B cell (primary cell): Measurements from ENCODE around the gene HOXA9. TPM values are rescaled to one million over a fixed set of nuclear protein-coding genes. Genes with fewer than 3 reads are reported as not detected.

Experiments
- ATAC-seq: fragments of 200-7000 bp; cut with Tn5 transposase; one replicate; pipeline ENCODE4 v1.10.0; 2021; ENCODE audit warnings: low read depth, mild to moderate bottlenecking, moderate number of reproducible peaks, moderate library complexity
- CTCF ChIA-PET: fragments of 350-600 bp; sonication (Branson Sonifier 250); formaldehyde crosslinking; loops from one replicate; lab custom pipeline; 2021; ENCODE audit warnings: antibody characterized with exemption, inconsistent platforms; lab: Charles Lee
- POLR2A ChIA-PET: fragments of 350-600 bp; sonication (Branson Sonifier 250); formaldehyde crosslinking; loops from one replicate; lab custom pipeline; 2021; ENCODE audit warnings: antibody characterized with exemption; lab: Charles Lee
- DNase-seq: peaks from one replicate; pipeline ENCODE4 v3.0.0; 2013
- H2AFZ ChIP-seq: 2 replicates; pipeline ENCODE4 v1.6.1; 2012; ENCODE audit warnings: mild to moderate bottlenecking, low read depth, low read length; ENCODE audit not compliant: insufficient read depth, poor library complexity, severe bottlenecking
- H3K27ac ChIP-seq, 2 donors: 1 replicate in 1 of 2; 2 replicates in 1 of 2; pipeline ENCODE4 v1.5.1; 2012 to 2013; ENCODE audit warnings: low read length in 2 of 2, mild to moderate bottlenecking in 2 of 2, moderate library complexity in 1 of 2
- H3K27me3 ChIP-seq, 4 experiments: fragments of 200-600 bp in 1 of 4; sonication (generic) in 1 of 4; replicated peaks in 1 of 4; 1 replicate in 2 of 4; 2 replicates in 2 of 4; pipeline versions ENCODE4 v1.6.1 to v1.7.0; 2013 to 2016; ENCODE audit warnings: low read length in 3 of 4, mild to moderate bottlenecking in 2 of 4, mixed read lengths in 1 of 4, moderate library complexity in 1 of 4; ENCODE audit not compliant: insufficient read depth in 4 of 4, control insufficient read depth in 3 of 4; ENCODE audit errors: control extremely low read depth in 1 of 4
- H3K36me3 ChIP-seq, 2 experiments: replicated peaks in 1 of 2; 1 replicate in 1 of 2; 2 replicates in 1 of 2; pipeline versions ENCODE4 v1.6.1 to v1.7.1; 2013; ENCODE audit warnings: low read length in 1 of 2; ENCODE audit not compliant: insufficient read depth in 2 of 2, control insufficient read depth in 1 of 2; ENCODE audit errors: control extremely low read depth in 1 of 2, extremely low read depth in 1 of 2
- H3K4me1 ChIP-seq, 2 donors: fragments of 200-600 bp in 1 of 2; sonication (generic) in 1 of 2; 1 replicate in 1 of 2; 2 replicates in 1 of 2; pipeline versions ENCODE4 v1.5.1 to v1.6.1; 2013 to 2017; ENCODE audit warnings: low read length in 2 of 2; ENCODE audit not compliant: control insufficient read depth in 2 of 2, insufficient read depth in 2 of 2
- H3K4me2 ChIP-seq: replicated peaks from 2 replicates; pipeline ENCODE3; 2012; ENCODE audit warnings: mild to moderate bottlenecking, low read depth, low read length; ENCODE audit not compliant: poor library complexity, severe bottlenecking
- H3K4me3 ChIP-seq, 5 experiments: fragments of 200-600 bp in 1 of 5; sonication (generic) in 1 of 5; 1 replicate in 3 of 5; 2 replicates in 2 of 5; pipeline versions ENCODE4 v1.5.1 to v1.7.0; 2011 to 2016; ENCODE audit warnings: low read length in 4 of 5, mild to moderate bottlenecking in 4 of 5, low read depth in 2 of 5, control low read depth in 1 of 5, moderate library complexity in 1 of 5; ENCODE audit not compliant: insufficient read depth in 1 of 5; ENCODE audit errors: control extremely low read depth in 1 of 5, extremely low read depth in 1 of 5
- H3K79me2 ChIP-seq: fragments of 200-600 bp; sonication (generic); one replicate; pipeline ENCODE4 v1.6.0; 2016; ENCODE audit warnings: low read length; ENCODE audit not compliant: control insufficient read depth, insufficient read depth
- H3K9ac ChIP-seq: fragments of 200-600 bp; sonication (generic); 2 replicates; pipeline ENCODE4 v1.6.1; 2017; ENCODE audit warnings: mild to moderate bottlenecking, low read length, moderate library complexity
- H3K9me3 ChIP-seq, 3 donors: one replicate each; pipeline versions ENCODE4 v1.6.1 to v1.7.1; 2013; ENCODE audit warnings: low read length in 2 of 3; ENCODE audit not compliant: control insufficient read depth in 2 of 3, insufficient read depth in 1 of 3; ENCODE audit errors: control extremely low read depth in 1 of 3
- H4K20me1 ChIP-seq: 2 replicates; pipeline ENCODE4 v1.6.0; 2012; ENCODE audit warnings: mild to moderate bottlenecking, low read length; ENCODE audit not compliant: insufficient read depth, control insufficient read depth, poor library complexity, severe bottlenecking
- H3K27ac Mint-ChIP-seq: one replicate; pipeline ENCODE4 v1.8.0; 2021; ENCODE audit warnings: mixed read lengths
- H3K27me3 Mint-ChIP-seq: one replicate; pipeline ENCODE4 v1.8.0; 2021; ENCODE audit warnings: mixed read lengths
- H3K4me1 Mint-ChIP-seq: one replicate; pipeline ENCODE4 v1.8.0; 2021; ENCODE audit warnings: mixed read lengths
- H3K4me3 Mint-ChIP-seq: one replicate; pipeline ENCODE4 v1.8.0; 2021; ENCODE audit warnings: mixed read lengths
- H3K9me3 Mint-ChIP-seq: one replicate; pipeline ENCODE4 v1.8.0; 2022; ENCODE audit warnings: mixed read lengths; ENCODE audit not compliant: insufficient read depth
- EZH2 ChIP-seq: IDR thresholded peaks from 2 replicates; pipeline ENCODE4 v1.6.1; 2012; ENCODE audit warnings: borderline replicate concordance, low read depth, mild to moderate bottlenecking, moderate library complexity, low read length; ENCODE audit not compliant: insufficient read depth, poor library complexity, severe bottlenecking
- WGBS: methylation state at CpG from one replicate; pipeline ENCODE4 v1.1.5; 2013; ENCODE audit warnings: missing lambda C conversion rate; ENCODE audit not compliant: insufficient coverage; 5-methylcytosine and 5-hydroxymethylcytosine counted together
- intact Hi-C: fragments of 100-400 bp; cut with micrococcal nuclease; formaldehyde crosslinking; loops from one replicate; pipeline ENCODE4 v1.10.0; 2022
- polyA plus RNA-seq: library from polyadenylated mRNA; depleted of rRNA; stranded (reverse); fragments of >200 nt; gene quantifications from 2 replicates; pipeline ENCODE4 v1.2.3, GENCODE V29; 2012
- total RNA-seq, 2 donors: library from RNA; stranded (reverse); fragments of 120-200 nt in 1 of 2; gene quantifications; 1 replicate in 1 of 2; 2 replicates in 1 of 2; pipeline versions ENCODE4 v1.2.3 to v1.2.4, GENCODE V29; 2013 to 2022
- TF ChIP-seq, protein P1 (sequence below): fragments of 200-600 bp; IDR thresholded peaks from one replicate; pipeline ENCODE4 v1.8.0; 2022; ENCODE audit warnings: antibody characterized with exemption, mild to moderate bottlenecking

Gene HOXA9
- total and polyA plus RNA-seq, 2 donors (not counting 1 experiment from before 2014, with no cell fraction given) = 0.07 TPM; not detected in 1

DNA sequence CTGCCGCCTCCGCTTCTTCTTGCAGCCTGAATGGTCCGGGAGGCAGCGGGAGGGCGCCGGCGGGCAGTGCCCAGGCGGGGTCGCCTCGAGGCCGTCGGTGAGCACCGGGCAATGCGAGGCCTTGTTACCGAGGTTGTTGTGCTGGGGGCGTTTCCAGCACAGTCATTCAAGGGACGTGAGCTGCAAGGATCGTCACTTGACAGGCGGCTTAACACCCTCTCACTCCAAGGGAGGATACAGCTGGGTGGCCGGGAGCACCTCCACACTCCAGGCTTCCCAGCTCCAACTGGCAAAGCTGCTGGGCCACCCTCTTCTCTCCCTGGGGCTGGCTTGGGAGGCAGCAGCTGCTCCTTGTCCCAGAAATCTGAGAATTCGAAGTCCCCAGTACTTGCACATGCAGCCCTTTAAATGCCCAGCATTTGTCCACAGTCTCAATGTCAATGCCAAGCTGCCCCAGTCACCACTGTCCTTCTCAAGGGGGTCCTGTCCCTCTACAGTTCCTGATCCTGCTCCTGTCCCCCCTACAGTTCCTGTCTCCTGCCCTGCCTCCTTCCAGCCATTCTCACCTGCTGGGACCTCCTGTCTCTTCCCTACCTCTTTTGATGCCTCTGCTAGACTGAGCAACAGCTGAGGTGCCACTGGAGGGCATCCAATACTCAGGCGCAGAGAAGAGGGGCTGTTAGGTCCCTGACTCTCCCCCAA, 24.1 kb upstream of the HOXA9 start:
- 21% methylated on average over 22 of the region's 22 CpGs for WGBS
- Mint-ChIP-seq H3K4me3 (peak overlapping the region; percentile 48), H3K9me3 (no peaks in the 10 kb centered on the region), H3K4me1 (peaks cover 47% of the 10 kb centered on the region), H3K27me3 (peaks cover 88% of the 10 kb centered on the region), H3K27ac (peak overlapping the region; percentile 47)
- ChIA-PET CTCF (interaction anchor here (5.9 kb wide), 1 partner anchor 28 kb away, joined by 28 read pairs; no protein-coding TSS in a partner anchor), POLR2A (no interaction called here)
- Histone ChIP-seq H3K27me3 (peaks cover 0 to 98% (median 84%) of the 10 kb centered on the region in 4 experiments), H3K4me2 (peak overlapping the region; percentile 56), H3K9ac (no peak overlapping the region), H3K4me1 (peaks cover 55 to 77% of the 10 kb centered on the region in 2 donors), H4K20me1 (no peaks in the 10 kb centered on the region), H3K36me3 (no peaks in the 10 kb centered on the region), H3K4me3 (no peak overlapping the region), H3K9me3 (peaks cover 0 to 76% (median 9%) of the 10 kb centered on the region in 3 donors), H3K79me2 (no peaks in the 10 kb centered on the region), H3K27ac (no peak overlapping the region), H2AFZ (no peak overlapping the region)
- ATAC-seq = no peak
- DNase-seq = peak; percentile 14
- intact Hi-C loops = loop anchor here (5.0 kb wide), 1 partner anchor 37 kb away; the partner anchor contains the start of gene HOXA3
- no peak for TF ChIP-seq EZH2
- TF ChIP-seq, protein P1, sequence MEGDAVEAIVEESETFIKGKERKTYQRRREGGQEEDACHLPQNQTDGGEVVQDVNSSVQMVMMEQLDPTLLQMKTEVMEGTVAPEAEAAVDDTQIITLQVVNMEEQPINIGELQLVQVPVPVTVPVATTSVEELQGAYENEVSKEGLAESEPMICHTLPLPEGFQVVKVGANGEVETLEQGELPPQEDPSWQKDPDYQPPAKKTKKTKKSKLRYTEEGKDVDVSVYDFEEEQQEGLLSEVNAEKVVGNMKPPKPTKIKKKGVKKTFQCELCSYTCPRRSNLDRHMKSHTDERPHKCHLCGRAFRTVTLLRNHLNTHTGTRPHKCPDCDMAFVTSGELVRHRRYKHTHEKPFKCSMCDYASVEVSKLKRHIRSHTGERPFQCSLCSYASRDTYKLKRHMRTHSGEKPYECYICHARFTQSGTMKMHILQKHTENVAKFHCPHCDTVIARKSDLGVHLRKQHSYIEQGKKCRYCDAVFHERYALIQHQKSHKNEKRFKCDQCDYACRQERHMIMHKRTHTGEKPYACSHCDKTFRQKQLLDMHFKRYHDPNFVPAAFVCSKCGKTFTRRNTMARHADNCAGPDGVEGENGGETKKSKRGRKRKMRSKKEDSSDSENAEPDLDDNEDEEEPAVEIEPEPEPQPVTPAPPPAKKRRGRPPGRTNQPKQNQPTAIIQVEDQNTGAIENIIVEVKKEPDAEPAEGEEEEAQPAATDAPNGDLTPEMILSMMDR = no peak
